DMS53 treated with DMSO at 0.1 percent for 48 hours (cell line): Measurements from ENCODE around the gene CRACR2B.
A peak's percentile ranks its signal among the peaks of the same experiment; 100 is the strongest.

Experiments used
- DNase-seq: peaks from one replicate; lab custom pipeline; 2025; ENCODE audit not compliant: unreplicated experiment; lab: John Stamatoyannopoulos, UW

The CRACR2B gene

DNA sequence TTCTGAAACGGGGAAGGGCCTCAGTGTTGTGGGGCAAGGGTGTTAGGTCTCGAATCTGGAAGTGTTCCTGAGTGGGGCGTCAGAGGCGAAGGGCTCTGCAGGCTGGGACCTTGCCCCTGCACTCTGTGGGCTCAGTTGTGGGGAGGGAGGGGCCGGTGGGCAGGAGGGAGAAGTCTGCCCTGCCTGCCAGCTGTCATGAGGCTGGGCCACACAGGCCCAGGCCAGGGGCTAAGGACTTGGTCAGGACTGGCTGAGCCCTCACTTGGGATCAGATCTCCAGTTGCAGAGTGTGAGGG lies at the start of gene CRACR2B:
Gene CRACR2B (plus strand): TSS at position 23 of the 296 bp plus-strand sequence. CDS start 689 bp downstream, outside the sequence.
- peak; percentile 70 for DNase-seq

DNA sequence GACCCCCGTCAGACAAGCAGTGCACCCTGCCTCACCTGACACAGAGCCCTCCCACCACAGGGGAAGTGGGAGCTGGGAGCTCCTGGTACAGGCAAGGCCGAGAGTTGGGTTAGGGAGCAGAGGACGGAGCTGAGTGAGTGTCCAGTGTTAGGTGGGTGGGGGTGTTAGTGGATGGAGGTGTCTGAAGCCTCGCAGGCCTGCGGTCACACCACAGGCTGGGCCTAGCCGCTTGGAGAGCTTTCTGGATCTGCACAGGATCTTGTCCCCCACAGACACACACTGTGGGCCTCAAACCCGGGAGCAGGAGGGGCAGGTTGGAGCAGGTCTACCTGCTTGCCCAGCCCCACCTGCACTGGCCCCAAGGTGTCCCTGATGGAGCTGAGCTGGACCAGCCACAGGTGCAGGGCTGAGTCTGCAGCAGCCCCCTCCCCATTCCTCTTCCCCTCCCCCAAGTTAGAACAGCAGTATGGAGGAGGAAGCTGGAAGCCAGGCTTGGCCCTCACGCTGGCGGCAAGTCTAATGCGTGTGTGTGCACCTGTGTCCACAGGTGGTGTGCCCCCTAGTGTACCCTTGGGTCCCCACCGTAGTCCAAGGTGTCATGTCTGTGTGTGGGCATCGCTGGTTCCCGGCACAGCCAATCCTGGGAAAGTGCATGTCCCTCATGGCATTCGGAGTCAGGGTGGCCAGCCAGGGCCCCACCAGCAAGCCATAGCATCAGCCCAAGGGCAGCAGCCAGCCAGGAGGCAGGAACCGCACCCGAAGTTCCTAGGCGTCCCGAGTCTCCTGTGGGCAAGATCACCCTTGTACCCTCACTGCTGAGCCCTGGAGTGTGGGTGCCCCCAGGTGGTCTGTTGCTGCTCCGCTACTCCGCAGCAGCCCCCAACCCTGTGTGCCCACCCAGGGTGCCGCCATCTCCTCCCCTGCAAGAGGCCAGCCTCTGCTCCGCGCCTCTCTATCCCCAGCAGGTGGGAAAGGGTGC lies 48.5 kb upstream of the CRACR2B start:
- DNase-seq, result no peak

GRCh38 chr11:779955-780532 lies 47.7 kb upstream of the CRACR2B start:
- no peak for DNase-seq

DNA sequence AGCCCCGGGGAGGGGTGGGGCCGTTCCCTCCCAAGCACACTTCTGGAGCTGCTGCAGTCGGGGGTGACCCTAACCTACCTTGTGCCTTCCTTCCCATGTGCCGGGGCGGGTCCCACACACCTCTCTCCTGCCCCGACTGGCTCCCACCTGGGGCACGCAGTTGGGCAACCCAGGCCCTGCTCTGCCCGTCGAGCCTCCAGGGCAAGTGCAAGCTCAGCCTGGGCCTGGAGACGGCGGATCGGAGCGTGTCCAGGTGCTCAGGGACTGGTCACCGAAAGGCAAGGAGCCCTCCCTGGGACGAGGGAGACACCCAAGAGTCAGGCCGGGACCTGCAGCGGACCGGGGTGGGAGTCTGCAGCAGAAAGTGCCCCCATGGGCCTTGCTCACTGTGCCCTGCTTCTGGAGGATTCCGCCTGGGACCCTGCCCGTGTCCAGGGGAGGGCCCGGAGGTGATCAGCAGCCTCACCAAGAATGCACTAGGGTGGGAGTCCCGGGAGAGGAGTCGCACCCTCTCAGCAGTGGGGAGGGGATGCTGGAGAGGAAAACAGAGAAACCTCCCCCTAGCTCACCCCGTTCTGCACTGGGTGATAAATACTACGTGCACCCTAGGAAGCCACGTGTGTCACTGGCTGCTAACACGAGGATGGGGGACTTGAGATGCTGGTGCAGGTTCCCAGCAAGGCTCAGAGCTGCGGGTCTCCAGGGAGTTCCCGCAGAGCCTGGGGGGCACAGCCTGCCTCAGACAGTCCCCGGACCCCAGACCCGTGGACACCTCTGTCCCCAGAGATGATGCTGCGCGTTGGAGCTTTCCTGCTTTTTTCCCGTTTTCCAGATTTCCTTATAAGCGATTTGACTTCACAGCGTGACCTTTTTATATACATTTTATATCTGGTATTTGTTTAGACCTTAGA lies 45.2 kb upstream of the CRACR2B start:
- no peak for DNase-seq

DNA sequence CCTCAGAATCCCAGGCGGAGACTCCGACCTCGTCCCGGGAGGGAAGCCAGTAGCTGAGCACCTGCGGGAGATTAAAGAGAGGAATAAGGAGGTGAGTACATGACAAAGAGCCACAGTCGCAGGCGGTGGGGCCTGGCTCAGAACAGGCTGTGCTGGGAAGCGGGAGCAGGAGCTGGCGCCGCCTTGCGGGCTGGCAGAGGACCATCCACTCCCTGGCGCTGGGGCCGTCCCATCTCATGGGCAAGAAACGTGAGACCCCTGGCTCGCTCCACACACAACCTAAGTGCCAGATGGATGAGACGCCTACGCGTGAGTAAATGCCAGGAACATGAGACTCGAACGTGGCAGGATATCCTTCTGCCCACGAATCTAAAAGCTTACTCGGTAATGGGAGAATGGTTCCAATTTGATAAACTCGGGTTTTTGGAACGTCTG lies 44.1 kb upstream of the CRACR2B start:
- DNase-seq, result no peak

- DNase-seq, result no peak
These were observed 41.3 kb upstream of the CRACR2B start for GRCh38 chr11:786235-787083.

GRCh38 chr11:787084-787675 lies 40.5 kb upstream of the CRACR2B start:
- DNase-seq, result no peak

DNA sequence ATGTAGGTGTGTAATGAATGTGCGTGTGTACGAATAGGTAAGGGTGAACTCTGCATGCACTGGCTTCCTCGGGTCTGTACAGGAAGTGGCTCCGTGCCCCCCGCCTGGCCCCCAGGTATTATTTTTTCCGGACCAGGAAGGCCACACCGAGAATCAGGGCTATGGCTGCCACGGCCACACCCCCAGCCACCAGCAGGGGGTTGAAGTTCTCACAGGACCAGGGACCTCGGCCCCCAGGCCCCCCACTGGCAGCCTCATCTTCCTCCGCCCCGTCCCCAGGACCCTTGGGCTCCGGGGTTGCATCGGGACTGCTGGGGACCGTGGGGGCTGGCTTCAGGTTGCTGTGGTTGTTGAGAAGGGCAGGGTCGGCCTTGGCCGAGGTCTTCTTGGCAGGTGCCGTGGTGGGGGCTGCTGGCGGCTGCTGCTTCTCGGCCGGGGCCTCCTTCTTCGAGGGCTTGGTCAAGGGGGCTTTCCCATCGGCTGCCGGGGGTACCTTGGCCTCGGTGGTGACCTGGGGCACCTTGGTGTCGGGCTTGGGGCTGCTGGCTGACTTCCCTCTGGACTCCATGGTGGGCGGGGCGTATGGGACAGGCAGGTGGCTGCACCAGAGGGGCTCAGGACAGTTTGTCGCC lies 39.6 kb upstream of the CRACR2B start:
- no peak for DNase-seq

DNA sequence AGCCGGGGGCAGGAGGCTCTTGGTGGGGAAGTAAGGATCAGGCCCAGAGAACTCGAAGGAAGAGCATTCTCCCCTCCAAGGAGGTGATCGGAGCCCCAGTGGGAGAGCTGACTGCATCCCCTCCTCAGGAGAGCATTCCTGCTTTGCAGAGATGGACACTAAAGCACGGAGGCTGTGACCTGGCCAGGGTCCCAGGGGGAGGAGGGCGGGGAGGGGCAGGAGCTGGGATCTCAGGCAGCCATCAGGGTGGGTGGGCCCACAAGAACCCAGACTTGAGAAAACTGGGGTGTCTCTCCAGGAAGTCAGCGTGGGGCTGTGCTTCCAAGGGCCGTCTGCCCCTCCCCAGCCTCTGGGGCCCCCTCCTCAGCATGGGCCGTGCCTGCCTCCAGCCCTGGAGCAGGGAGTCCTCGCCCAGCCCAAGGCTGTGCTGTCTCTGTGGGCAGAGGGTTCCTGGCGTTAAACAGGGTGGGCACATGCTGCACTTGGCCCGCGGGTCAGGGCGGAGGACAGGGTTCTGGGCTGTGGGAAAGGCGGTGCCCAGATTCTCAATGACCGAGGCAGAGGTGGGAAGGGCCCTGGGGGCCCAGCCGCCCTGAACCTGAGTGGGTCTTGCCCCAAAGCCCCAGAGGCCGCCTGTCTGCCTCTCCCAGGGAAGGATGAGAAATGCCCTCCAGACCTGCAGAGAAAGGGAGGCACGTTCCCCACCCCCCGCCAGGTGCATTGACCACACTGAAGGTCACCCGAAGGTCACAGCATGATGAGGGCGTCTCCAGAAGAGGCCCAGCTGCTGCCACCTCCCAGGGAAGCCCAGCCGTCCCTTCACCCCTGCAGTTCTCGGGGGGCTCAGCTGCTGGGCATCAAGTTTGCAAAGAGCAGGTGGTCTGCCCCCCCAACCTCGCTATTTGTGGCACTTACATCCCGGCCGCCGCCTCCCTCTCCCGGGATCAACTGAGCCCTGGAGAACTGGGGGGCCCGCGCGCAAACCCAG lies 38.5 kb upstream of the CRACR2B start:
- DNase-seq, result no peak

- DNase-seq, result no peak
These were observed 37.8 kb upstream of the CRACR2B start, which contains the start of gene CEND1 for GRCh38 chr11:789943-790342. TSS of gene CEND1 (minus strand) at chr11:790090. CDS start at chr11:788576, 1,514 bp downstream.

DNA sequence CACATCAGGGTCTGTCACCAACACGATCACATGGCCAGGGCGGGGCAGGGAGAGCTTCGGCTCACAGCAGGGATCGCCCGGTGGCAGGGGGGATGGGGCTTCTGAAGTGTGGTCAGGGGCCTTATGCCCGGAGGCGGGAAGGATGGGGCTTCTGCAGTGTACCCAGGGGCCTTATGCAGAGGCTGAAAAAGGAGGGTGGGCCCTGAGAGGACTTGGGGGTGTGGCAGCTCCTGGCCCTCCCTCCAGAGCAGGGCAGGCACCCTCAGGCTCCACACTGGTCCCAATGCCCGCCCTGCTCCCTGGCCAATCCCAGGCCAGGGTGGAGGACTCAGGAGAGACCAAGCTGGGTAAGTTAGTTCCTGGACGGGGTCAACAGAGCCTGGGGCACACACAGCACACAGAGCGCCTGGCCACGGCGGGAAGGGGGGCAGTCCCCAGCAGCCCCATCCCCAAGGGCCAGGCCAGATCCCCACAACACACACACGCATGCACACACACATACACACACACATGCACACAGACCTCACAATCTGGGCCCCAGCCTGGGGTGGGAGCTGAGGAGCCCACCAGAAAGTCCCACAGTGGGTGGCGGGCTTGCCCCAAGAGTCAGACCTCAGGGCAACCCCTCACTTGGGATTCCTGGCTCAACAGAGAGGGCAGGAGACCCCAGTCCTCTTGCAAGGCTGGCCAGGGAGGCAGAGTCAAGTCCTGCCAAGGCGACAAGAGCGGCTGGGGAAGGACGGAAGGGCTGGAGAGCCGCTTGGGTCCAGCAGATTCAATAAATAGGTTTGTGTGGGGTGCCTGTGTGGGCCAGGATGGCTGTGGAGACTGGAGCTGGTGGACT lies 36.8 kb upstream of the CRACR2B start:
- DNase-seq, result no peak

DNA sequence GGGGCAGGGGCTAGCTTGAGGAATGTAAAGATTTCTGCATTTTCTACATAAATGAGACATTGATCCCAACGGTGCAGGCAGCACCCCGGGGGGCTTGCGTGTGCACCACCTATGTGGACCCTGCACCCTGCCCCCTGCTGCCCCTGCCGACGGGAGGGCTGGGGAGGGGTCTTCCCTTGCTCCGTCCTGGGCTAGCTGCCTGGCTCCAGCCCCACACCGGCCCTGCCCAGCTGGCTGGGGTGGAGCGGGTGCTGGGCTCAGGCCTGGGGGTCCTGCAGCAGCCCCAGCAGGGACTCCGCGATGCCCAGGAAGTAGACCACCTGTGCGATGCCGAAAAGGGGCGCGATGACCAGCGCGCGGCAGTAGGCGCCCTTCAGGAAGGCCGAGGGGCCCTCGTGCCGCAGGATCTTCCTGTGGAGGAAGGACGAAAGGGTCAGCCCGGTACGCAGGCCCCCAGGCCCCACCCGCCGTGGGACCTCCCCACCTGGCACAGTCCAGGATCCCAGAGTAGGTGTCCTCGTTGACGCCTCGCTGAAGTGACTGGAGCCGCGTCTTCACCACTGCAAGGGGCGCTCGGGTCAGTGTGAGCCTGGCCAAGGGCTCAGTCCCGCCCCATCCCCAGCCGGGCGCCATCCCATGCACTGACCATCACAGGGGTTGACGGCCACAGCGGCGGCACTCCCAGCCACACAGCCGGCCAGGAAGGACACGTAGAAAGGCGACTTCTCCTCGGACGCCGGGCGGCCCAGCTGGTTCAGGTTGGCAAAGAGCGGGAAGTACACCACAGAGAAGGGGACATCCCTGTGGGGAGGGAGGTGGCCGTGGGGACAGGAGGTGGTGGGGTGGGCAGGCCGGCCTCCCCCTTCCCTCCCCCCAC lies 35.8 kb upstream of the CRACR2B start:
- no peak for DNase-seq

- no peak for DNase-seq
These were observed 35.2 kb upstream of the CRACR2B start for GRCh38 chr11:792535-792821.

DNA sequence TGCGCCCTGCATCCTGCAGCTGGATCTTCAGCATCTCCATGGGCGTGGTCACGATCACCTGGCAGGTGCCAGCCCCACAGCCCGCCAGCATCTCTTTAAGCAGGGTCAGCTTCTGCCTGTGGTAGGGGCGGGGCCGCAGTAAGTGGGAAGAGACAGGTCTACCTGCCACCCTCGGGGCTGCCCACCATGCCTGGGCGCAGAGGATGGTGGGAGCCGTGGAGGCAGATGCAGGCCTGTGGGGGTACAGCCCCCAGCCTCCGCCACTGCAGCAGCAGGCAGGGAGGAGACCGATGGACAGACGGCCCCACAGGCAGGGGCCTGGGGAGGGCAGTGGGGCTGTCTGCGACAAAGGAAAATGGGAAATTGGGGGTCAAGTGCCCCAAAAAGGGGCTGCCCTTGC lies 34.8 kb upstream of the CRACR2B start:
- no peak for DNase-seq

DNA sequence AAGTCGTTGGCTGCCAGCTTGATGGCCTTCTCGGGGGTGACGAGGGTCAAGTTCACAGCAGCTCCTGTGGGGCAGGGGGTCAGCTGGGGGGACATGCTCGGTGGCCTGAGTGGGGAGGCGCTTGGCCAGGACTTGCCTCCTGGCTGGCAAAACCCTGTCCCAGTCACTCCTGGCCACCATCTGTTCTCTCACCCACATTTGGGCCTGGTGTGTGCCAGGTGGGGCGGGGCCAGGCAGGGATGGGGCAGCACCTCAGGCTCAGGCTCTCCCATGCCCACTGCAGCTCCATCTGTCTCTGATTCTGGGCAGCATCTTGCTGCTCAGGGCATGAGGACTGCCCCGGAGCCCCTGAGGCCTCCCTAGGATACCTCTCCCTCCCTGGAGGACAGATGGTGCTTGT lies 34.2 kb upstream of the CRACR2B start:
- no peak for DNase-seq

GRCh38 chr11:794013-794765 lies 33.5 kb upstream of the CRACR2B start:
- no peak for DNase-seq
